Keratinocyte (primary cell): ENCODE results near the gene FEM1B. TPM values are rescaled to one million over a fixed set of nuclear protein-coding genes. Genes with fewer than 3 reads are reported as not detected.
A peak's percentile ranks its signal among the peaks of the same experiment; 100 is the strongest.

Experiments
- DNase-seq: peaks from one replicate; pipeline ENCODE4 v3.0.0-alpha.2; 2011; ENCODE audit warnings: low read depth, missing footprints, low spot score
- FAIRE-seq: peaks from 2 replicates; lab custom pipeline; 2011; peaks lifted over from hg19 to GRCh38; lab: Jason Lieb, UNC
- H2AFZ ChIP-seq: 2 replicates; pipeline ENCODE4 v1.6.0; 2012; ENCODE audit warnings: low read length, control low read depth, inconsistent platforms; ENCODE audit not compliant: control insufficient read depth
- H3K27ac ChIP-seq: 2 replicates; pipeline ENCODE4 v1.5.1; 2011; ENCODE audit warnings: low read length; ENCODE audit not compliant: control insufficient read depth, insufficient read depth
- H3K27me3 ChIP-seq: 3 replicates; pipeline ENCODE4 v1.6.0; 2011; ENCODE audit warnings: low read length; ENCODE audit not compliant: control insufficient read depth, insufficient read depth; ENCODE audit errors: extremely low read depth
- H3K36me3 ChIP-seq, 2 experiments: 2 replicates in 1 of 2; 3 replicates in 1 of 2; pipeline ENCODE4 v1.5.1; 2011; ENCODE audit warnings: low read length in 2 of 2, mild to moderate bottlenecking in 1 of 2; ENCODE audit not compliant: control insufficient read depth in 2 of 2, insufficient read depth in 2 of 2; ENCODE audit errors: extremely low read depth in 1 of 2
- H3K4me1 ChIP-seq: 3 replicates; pipeline ENCODE4 v1.5.1; 2011; ENCODE audit warnings: low read length; ENCODE audit not compliant: control insufficient read depth, insufficient read depth; ENCODE audit errors: extremely low read depth
- H3K4me2 ChIP-seq: 3 replicates; pipeline ENCODE4 v1.6.0; 2011; ENCODE audit warnings: low read depth, low read length; ENCODE audit not compliant: control insufficient read depth, insufficient read depth; ENCODE audit errors: extremely low read depth
- H3K4me3 ChIP-seq, 3 experiments: fragments of 200-600 bp in 1 of 3; sonication (generic) in 1 of 3; 2 replicates in 2 of 3; 3 replicates in 1 of 3; pipeline ENCODE4 v1.5.1; 2011 to 2016; ENCODE audit warnings: low read length in 3 of 3, mild to moderate bottlenecking in 3 of 3, control low read depth in 2 of 3, inconsistent platforms in 1 of 3, low read depth in 1 of 3, mixed read lengths in 1 of 3, mixed run types in 1 of 3, moderate library complexity in 1 of 3; ENCODE audit not compliant: control insufficient read depth in 2 of 3, insufficient read depth in 2 of 3; ENCODE audit errors: extremely low read depth in 1 of 3
- H3K79me2 ChIP-seq: 2 replicates; pipeline ENCODE4 v1.6.0; 2012; ENCODE audit warnings: low read length; ENCODE audit not compliant: control insufficient read depth, insufficient read depth
- H3K9ac ChIP-seq: 3 replicates; pipeline ENCODE4 v1.6.0; 2011; ENCODE audit warnings: low read length; ENCODE audit not compliant: control insufficient read depth, insufficient read depth; ENCODE audit errors: extremely low read depth
- H3K9me1 ChIP-seq: 3 replicates; pipeline ENCODE4 v1.6.0; 2011; ENCODE audit warnings: low read length; ENCODE audit not compliant: control insufficient read depth, insufficient read depth; ENCODE audit errors: extremely low read depth
- H3K9me3 ChIP-seq: 2 replicates; pipeline ENCODE4 v1.5.1; 2012; ENCODE audit warnings: low read depth, low read length; ENCODE audit not compliant: control insufficient read depth
- H4K20me1 ChIP-seq: 3 replicates; pipeline ENCODE4 v1.6.0; 2011; ENCODE audit warnings: low read length; ENCODE audit not compliant: control insufficient read depth, insufficient read depth; ENCODE audit errors: extremely low read depth
- CTCF ChIP-seq, 3 experiments: IDR thresholded peaks in 1 of 3; conservative IDR thresholded peaks in 1 of 3; optimal IDR thresholded peaks in 1 of 3; 2 replicates in 2 of 3; 3 replicates in 1 of 3; pipeline versions ENCODE3 to v1.5.1; 2011; ENCODE audit warnings: low read length in 3 of 3, mild to moderate bottlenecking in 3 of 3, moderate library complexity in 2 of 3, control low read depth in 1 of 3, inconsistent platforms in 1 of 3; ENCODE audit not compliant: insufficient read depth in 2 of 3; ENCODE audit errors: extremely low read depth in 1 of 3
- EZH2 ChIP-seq: IDR thresholded peaks from one replicate; pipeline ENCODE4 v1.6.1; 2012; ENCODE audit warnings: inconsistent platforms, mild to moderate bottlenecking, low read length, moderate library complexity
- dilution Hi-C: fragments of 300-500 bp; cut with MboI; formaldehyde crosslinking; loops from one replicate; pipeline ENCODE4 v1.7.0; 2020; ENCODE audit warnings: low sequenced_read_pairs; ENCODE audit not compliant: extremely low pct_ligation_motif_present
- polyA plus RNA-seq, 5 experiments: library from polyadenylated mRNA; depleted of rRNA in 3 of 5; stranded (reverse) in 3 of 5; stranded (forward) in 1 of 5; unstranded in 1 of 5; fragments of >200 nt; gene quantifications; 1 replicate in 1 of 5; 2 replicates in 3 of 5; 3 replicates in 1 of 5; pipeline versions ENCODE4 v1.2.1 to v1.2.3, GENCODE V29; 2011 to 2012; ENCODE audit warnings: missing spikeins in 2 of 5, low read depth in 1 of 5, low replicate concordance in 1 of 5

The FEM1B gene
- polyA plus RNA-seq, 1 donor (not counting 4 experiments of a cell fraction or from before 2014, with no cell fraction given) = 92.6 TPM

- H3K36me3 ChIP-seq = no peaks in the 10 kb centered on the region
- H3K4me3 ChIP-seq = no peak overlapping the region
- no peak for TF ChIP-seq EZH2
- TF ChIP-seq CTCF (optimal IDR thresholded peaks at IDR 0.05 in 1 of 3, IDR thresholded peaks at IDR 0.05 in 1 of 3, conservative IDR thresholded peaks at IDR 0.05 in 1 of 3; ENCODE audit: extremely low read depth in 1 of 3, insufficient read depth in 2 of 3, low read length in 3 of 3) = no peak
- peak overlapping the region; percentile 83 for H2AFZ ChIP-seq
- peak overlapping the region; percentile 44 for H3K4me2 ChIP-seq
- no peaks in the 10 kb centered on the region for H3K27me3 ChIP-seq
- H3K9me3 ChIP-seq = no peaks in the 10 kb centered on the region
- FAIRE-seq = no peak
- DNase-seq = no peak
- dilution Hi-C loops = no loop called here
- peaks cover 31% of the 10 kb centered on the region for H3K4me1 ChIP-seq
- H4K20me1 ChIP-seq = no peaks in the 10 kb centered on the region
- no peaks in the 10 kb centered on the region for H3K9me1 ChIP-seq
- H3K27ac ChIP-seq = peak overlapping the region; percentile 11
- H3K79me2 ChIP-seq = no peaks in the 10 kb centered on the region
- H3K9ac ChIP-seq = peak overlapping the region; percentile 31
Observed at GRCh38 chr15:68265674-68266073, 11.9 kb upstream of the FEM1B start.

- FAIRE-seq (peak; percentile 59), DNase-seq (peak; percentile 82)
- H3K4me2 ChIP-seq = peak overlapping the region; percentile 59
- no peaks in the 10 kb centered on the region for H3K9me1 ChIP-seq
- TF ChIP-seq CTCF (optimal IDR thresholded peaks at IDR 0.05 in 1 of 3, IDR thresholded peaks at IDR 0.05 in 1 of 3, conservative IDR thresholded peaks at IDR 0.05 in 1 of 3; ENCODE audit: extremely low read depth in 1 of 3, insufficient read depth in 2 of 3, low read length in 3 of 3) (no peak), EZH2 (no peak)
- H2AFZ ChIP-seq = peak overlapping the region; percentile 25
- H3K27me3 ChIP-seq = no peaks in the 10 kb centered on the region
- peak overlapping the region; percentile 55 for H3K9ac ChIP-seq
- no peaks in the 10 kb centered on the region for H4K20me1 ChIP-seq
- no peaks in the 10 kb centered on the region for H3K79me2 ChIP-seq
- H3K4me3 ChIP-seq = peak overlapping the region in 1 of 3 experiments; percentile 11
- no peaks in the 10 kb centered on the region for H3K9me3 ChIP-seq
- H3K36me3 ChIP-seq = no peaks in the 10 kb centered on the region
- H3K27ac ChIP-seq = peak overlapping the region; percentile 82
- dilution Hi-C loops = no loop called here
- peaks cover 57% of the 10 kb centered on the region for H3K4me1 ChIP-seq
Observed at GRCh38 chr15:68268405-68268804, 9.1 kb upstream of the FEM1B start.
